Dermis blood vessel endothelial cell (primary cell): ENCODE results near the gene POTEJ. TPM values are rescaled to one million over a fixed set of nuclear protein-coding genes. Genes with fewer than 3 reads are reported as not detected.
"Not testable (repeated sequence)": the region's sequence is repeated elsewhere in the genome, so short reads cannot be mapped to it uniquely, and the experiment has no call there.

Experiments
- DNase-seq: peaks from one replicate; pipeline ENCODE4 v3.0.0; 2010
- total RNA-seq: library from RNA; depleted of rRNA; stranded (reverse); fragments of >200 nt; gene quantifications from 2 replicates; pipeline ENCODE4 v1.2.3, GENCODE V29; 2014

Gene POTEJ
- total RNA-seq, 1 donor from 2014 or later = 0.34 TPM

- not testable (repeated sequence) for DNase-seq
Measured at GRCh38 chr2:130608276-130609001, 2.8 kb upstream of the POTEJ start.

GRCh38 chr2:130609002-130609920 lies 2.0 kb upstream of the POTEJ start:
- not testable (repeated sequence) for DNase-seq

GRCh38 chr2:130610486-130610885 lies 754 bp upstream of the POTEJ start:
- peak; percentile 0 for DNase-seq

- not testable (repeated sequence) for DNase-seq
Measured at GRCh38 chr2:130628784-130629475, 17.7 kb downstream of the POTEJ start.

- not testable (repeated sequence) for DNase-seq
Measured at GRCh38 chr2:130638973-130639372, 27.7 kb downstream of the POTEJ start.

- not testable (repeated sequence) for DNase-seq
Measured at GRCh38 chr2:130641688-130642087, 30.4 kb downstream of the POTEJ start.

GRCh38 chr2:130649285-130649684 lies 38.0 kb downstream of the POTEJ start:
- not testable (repeated sequence) for DNase-seq

GRCh38 chr2:130664506-130664905 lies 53.3 kb downstream of the POTEJ start:
- DNase-seq = not testable (repeated sequence)

- DNase-seq = not testable (repeated sequence)
Measured at GRCh38 chr2:130665596-130665995, 54.4 kb downstream of the POTEJ start.

GRCh38 chr2:130667516-130667915 lies 56.3 kb downstream of the POTEJ start:
- DNase-seq = not testable (repeated sequence)

- DNase-seq = not testable (repeated sequence)
Measured at GRCh38 chr2:130670026-130670745, 58.9 kb downstream of the POTEJ start.

- not testable (repeated sequence) for DNase-seq
Measured at GRCh38 chr2:130692041-130692770, 81.0 kb downstream of the POTEJ start.

- peak; percentile 45 for DNase-seq
Measured at GRCh38 chr2:130693474-130693873, 82.2 kb downstream of the POTEJ start.

- not testable (repeated sequence) for DNase-seq
Measured at GRCh38 chr2:130703250-130703649, 92.0 kb downstream of the POTEJ start.

Other genes with a start within 250 kb of the POTEJ start
- gene POTEI, start 102.1 kb upstream of the POTEJ start, total RNA-seq = 0.34 and 0.51 TPM in 2 replicates
- gene CFC1B, start 90.2 kb upstream of the POTEJ start, total RNA-seq = not detected in 2 replicates
- not detected in 2 replicates for gene CFC1, start 11.9 kb upstream of the POTEJ start, total RNA-seq
- gene GPR148, start 117.6 kb downstream of the POTEJ start, total RNA-seq = not detected in 2 replicates
- gene AMER3, start 144.1 kb downstream of the POTEJ start, total RNA-seq = not detected in 2 replicates
- 0.33 and 0.68 TPM in 2 replicates for gene ARHGEF4, start 225.5 kb downstream of the POTEJ start, total RNA-seq